SK-N-SH treated with all-trans-retinoic acid at 6 μM for 48 hours (cell line): ENCODE results near the gene NUBP1.
"Not testable (repeated sequence)": the region's sequence is repeated elsewhere in the genome, so short reads cannot be mapped to it uniquely, and the experiment has no call there.

ENCODE experiments used
- ARNTL ChIP-seq: fragments of 450-650 bp; formaldehyde crosslinking; IDR thresholded peaks from 2 replicates; pipeline ENCODE4 v1.5.0; 2020; ENCODE audit warnings: low read depth, mild to moderate bottlenecking, moderate library complexity, borderline replicate concordance
- RARB ChIP-seq: fragments of 250-450 bp; sonication (Bioruptor Pico); IDR thresholded peaks from 2 replicates; pipeline ENCODE4 v1.8.0; 2021; ENCODE audit warnings: mild to moderate bottlenecking, moderate library complexity
- TOX ChIP-seq: fragments of 250-450 bp; sonication (Bioruptor Pico); IDR thresholded peaks from 2 replicates; pipeline ENCODE4 v1.8.0; 2021; ENCODE audit warnings: mild to moderate bottlenecking, moderate library complexity, borderline replicate concordance
- ZNF565 ChIP-seq: fragments of 450-650 bp; formaldehyde crosslinking; conservative IDR thresholded peaks from 2 replicates; pipeline ENCODE4 v1.5.0; 2020; ENCODE audit warnings: low read depth, mild to moderate bottlenecking, moderate library complexity
- TF ChIP-seq, protein P1 (sequence below): fragments of 250-450 bp; sonication (Bioruptor Pico); IDR thresholded peaks from 2 replicates; pipeline ENCODE4 v1.8.0; 2020; ENCODE audit warnings: mild to moderate bottlenecking, moderate library complexity, borderline replicate concordance
- TF ChIP-seq, protein P2 (sequence below): fragments of 250-450 bp; sonication (Bioruptor Pico); IDR thresholded peaks from 2 replicates; pipeline ENCODE4 v1.8.0; 2021; ENCODE audit warnings: low read depth, mild to moderate bottlenecking, moderate library complexity, borderline replicate concordance

DNA sequence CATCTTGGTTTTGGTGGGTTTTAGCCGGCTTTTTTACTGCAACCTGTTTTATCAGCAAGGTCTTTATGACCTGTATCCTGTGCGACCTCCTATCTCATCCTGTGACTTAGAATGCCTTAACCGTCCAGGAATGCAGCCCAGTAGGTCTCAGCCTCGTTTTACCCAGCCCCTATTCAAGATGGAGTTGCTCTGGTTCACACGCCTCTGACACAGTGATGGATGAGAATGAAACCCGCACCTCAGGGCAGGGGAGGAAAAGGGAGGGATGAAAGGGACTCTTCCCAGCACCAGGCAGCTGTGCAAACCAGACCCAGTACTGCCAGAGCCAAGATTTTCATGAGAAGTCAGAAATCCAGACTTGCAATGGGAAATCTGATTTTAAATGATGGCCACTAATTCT, 33.3 kb downstream of the NUBP1 start:
- not testable (repeated sequence) for TF ChIP-seq RARB, TOX, ARNTL, ZNF565 (CRISPR knock-in tag)
- TF ChIP-seq, protein P1, sequence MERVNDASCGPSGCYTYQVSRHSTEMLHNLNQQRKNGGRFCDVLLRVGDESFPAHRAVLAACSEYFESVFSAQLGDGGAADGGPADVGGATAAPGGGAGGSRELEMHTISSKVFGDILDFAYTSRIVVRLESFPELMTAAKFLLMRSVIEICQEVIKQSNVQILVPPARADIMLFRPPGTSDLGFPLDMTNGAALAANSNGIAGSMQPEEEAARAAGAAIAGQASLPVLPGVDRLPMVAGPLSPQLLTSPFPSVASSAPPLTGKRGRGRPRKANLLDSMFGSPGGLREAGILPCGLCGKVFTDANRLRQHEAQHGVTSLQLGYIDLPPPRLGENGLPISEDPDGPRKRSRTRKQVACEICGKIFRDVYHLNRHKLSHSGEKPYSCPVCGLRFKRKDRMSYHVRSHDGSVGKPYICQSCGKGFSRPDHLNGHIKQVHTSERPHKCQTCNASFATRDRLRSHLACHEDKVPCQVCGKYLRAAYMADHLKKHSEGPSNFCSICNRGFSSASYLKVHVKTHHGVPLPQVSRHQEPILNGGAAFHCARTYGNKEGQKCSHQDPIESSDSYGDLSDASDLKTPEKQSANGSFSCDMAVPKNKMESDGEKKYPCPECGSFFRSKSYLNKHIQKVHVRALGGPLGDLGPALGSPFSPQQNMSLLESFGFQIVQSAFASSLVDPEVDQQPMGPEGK (CRISPR knock-in tag): not testable (repeated sequence)
- TF ChIP-seq, protein P2, sequence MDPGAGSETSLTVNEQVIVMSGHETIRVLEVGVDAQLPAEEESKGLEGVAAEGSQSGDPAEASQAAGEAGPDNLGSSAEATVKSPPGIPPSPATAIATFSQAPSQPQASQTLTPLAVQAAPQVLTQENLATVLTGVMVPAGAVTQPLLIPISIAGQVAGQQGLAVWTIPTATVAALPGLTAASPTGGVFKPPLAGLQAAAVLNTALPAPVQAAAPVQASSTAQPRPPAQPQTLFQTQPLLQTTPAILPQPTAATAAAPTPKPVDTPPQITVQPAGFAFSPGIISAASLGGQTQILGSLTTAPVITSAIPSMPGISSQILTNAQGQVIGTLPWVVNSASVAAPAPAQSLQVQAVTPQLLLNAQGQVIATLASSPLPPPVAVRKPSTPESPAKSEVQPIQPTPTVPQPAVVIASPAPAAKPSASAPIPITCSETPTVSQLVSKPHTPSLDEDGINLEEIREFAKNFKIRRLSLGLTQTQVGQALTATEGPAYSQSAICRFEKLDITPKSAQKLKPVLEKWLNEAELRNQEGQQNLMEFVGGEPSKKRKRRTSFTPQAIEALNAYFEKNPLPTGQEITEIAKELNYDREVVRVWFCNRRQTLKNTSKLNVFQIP: not testable (repeated sequence)
